Duodenal mucosa (tissue), 2 donors: ENCODE results near the gene CACNB4.

Source experiments
- H3K27ac ChIP-seq: one replicate; pipeline ENCODE4 v1.7.0; 2013; ENCODE audit warnings: low read depth, low read length
- H3K27me3 ChIP-seq, 2 donors: one replicate each; pipeline ENCODE4 v1.7.0; 2013; ENCODE audit warnings: low read length in 2 of 2, control low read depth in 1 of 2; ENCODE audit not compliant: insufficient read depth in 2 of 2, control insufficient read depth in 1 of 2
- H3K36me3 ChIP-seq, 2 donors: one replicate each; pipeline ENCODE4 v1.7.0; 2013; ENCODE audit warnings: low read length in 2 of 2, control low read depth in 1 of 2; ENCODE audit not compliant: insufficient read depth in 2 of 2, control insufficient read depth in 1 of 2
- H3K4me1 ChIP-seq, 2 donors: one replicate each; pipeline ENCODE4 v1.7.0; 2013; ENCODE audit warnings: low read length in 2 of 2, control low read depth in 1 of 2; ENCODE audit not compliant: insufficient read depth in 2 of 2, control insufficient read depth in 1 of 2
- H3K4me3 ChIP-seq, 2 donors: one replicate each; pipeline ENCODE4 v1.7.0; 2013; ENCODE audit warnings: low read length in 2 of 2, low read depth in 1 of 2
- H3K9ac ChIP-seq, 2 donors: one replicate each; pipeline ENCODE4 v1.7.0; 2013; ENCODE audit warnings: low read length in 2 of 2, low read depth in 1 of 2
- H3K9me3 ChIP-seq, 2 donors: one replicate each; pipeline ENCODE4 v1.7.0; 2013; ENCODE audit warnings: low read length in 2 of 2, control low read depth in 1 of 2; ENCODE audit not compliant: control insufficient read depth in 1 of 2

The CACNB4 gene

GRCh38 chr2:151869291-151869690 is 229.6 kb downstream of the CACNB4 start:
- Histone ChIP-seq H3K9me3 (no peaks in the 10 kb centered on the region), H3K9ac (no peak overlapping the region), H3K27ac (no peak overlapping the region), H3K4me1 (no peaks in the 10 kb centered on the region), H3K36me3 (no peaks in the 10 kb centered on the region), H3K27me3 (peaks cover 4% of the 10 kb centered on the region in 2 donors), H3K4me3 (no peak overlapping the region)

DNA sequence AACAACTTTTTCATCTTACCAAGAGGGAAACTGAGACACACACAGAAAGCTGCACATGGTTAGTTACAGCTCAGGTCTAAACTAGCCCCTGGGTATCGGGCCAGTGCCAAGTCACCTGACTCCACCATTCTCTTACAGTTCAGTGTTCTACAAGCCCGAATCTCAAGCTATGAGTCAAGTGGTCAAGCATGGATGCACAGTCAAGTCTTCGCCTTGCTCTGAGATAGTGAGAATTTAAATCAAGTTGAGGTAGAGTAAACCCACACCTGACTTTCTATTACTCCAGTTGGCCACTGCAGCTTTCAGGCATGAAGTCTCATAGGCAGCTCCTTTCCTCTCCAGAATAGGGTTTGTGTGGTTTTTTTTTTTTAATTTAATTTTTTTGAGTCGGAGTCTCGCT is 236.1 kb downstream of the CACNB4 start:
- no peak overlapping the region for H3K4me3 ChIP-seq
- H3K36me3 ChIP-seq, result no peaks in the 10 kb centered on the region
- no peaks in the 10 kb centered on the region for H3K27me3 ChIP-seq
- no peaks in the 10 kb centered on the region for H3K9me3 ChIP-seq
- no peak overlapping the region for H3K27ac ChIP-seq
- no peaks in the 10 kb centered on the region for H3K4me1 ChIP-seq
- H3K9ac ChIP-seq, result no peak overlapping the region

GRCh38 chr2:151861174-151861573 is 237.7 kb downstream of the CACNB4 start:
- Histone ChIP-seq H3K27ac (no peak overlapping the region), H3K9ac (no peak overlapping the region), H3K27me3 (no peaks in the 10 kb centered on the region), H3K36me3 (no peaks in the 10 kb centered on the region), H3K4me1 (no peaks in the 10 kb centered on the region), H3K4me3 (no peak overlapping the region), H3K9me3 (no peaks in the 10 kb centered on the region)

DNA sequence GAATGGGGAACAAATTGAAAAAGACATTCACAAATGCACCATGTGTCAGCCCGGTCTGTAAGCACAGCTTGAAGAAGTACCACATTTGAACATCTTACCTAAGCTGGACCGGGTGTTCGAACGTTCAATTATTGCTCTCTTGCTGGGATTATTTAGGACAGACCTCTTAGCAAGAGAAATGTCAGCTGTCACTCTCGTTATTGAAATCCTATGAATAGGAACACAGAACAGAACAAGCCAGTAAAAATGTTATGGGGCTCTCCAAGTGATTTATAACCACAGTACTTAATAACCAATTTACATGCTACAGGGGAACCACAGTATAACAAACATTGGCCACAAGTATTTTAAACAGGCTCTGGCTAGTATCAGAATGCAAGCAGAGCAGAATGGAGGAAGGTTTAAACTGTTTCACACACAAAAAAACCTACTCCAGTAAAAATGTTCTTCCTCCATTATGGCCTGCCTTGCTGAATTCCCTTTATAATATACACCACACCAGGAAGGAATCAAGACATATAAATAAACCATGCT is 238.2 kb downstream of the CACNB4 start:
- Histone ChIP-seq H3K27ac (no peak overlapping the region), H3K9me3 (no peaks in the 10 kb centered on the region), H3K4me1 (no peaks in the 10 kb centered on the region), H3K9ac (no peak overlapping the region), H3K36me3 (no peaks in the 10 kb centered on the region), H3K27me3 (no peaks in the 10 kb centered on the region), H3K4me3 (no peak overlapping the region)

GRCh38 chr2:151860210-151860609 is 238.6 kb downstream of the CACNB4 start:
- H3K27ac ChIP-seq, result no peak overlapping the region
- no peaks in the 10 kb centered on the region for H3K4me1 ChIP-seq
- H3K9ac ChIP-seq, result no peak overlapping the region
- no peaks in the 10 kb centered on the region for H3K27me3 ChIP-seq
- H3K36me3 ChIP-seq, result no peaks in the 10 kb centered on the region
- no peaks in the 10 kb centered on the region for H3K9me3 ChIP-seq
- H3K4me3 ChIP-seq, result no peak overlapping the region

DNA sequence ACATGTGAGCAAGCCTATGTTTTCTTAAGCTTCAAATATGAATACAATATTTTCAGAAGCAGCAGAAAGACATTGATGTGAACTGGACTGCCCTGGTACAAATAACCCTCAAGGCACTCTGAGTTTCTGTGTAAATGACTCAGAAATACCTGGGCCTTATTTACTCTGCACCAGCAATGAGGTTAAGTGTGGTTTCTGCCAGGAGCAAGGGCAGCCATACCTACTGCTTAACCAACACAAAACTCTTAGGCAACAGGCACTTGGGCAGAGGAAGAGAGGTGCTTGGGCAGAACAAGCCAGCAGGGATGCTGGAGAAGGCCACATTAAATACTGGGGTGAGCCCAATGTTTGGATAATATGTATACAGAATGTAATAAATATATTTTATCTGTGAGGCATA is 241.2 kb downstream of the CACNB4 start:
- H3K4me3 ChIP-seq, result no peak overlapping the region
- H3K36me3 ChIP-seq, result no peaks in the 10 kb centered on the region
- H3K27me3 ChIP-seq, result no peaks in the 10 kb centered on the region
- H3K9ac ChIP-seq, result no peak overlapping the region
- H3K27ac ChIP-seq, result no peak overlapping the region
- H3K4me1 ChIP-seq, result no peaks in the 10 kb centered on the region
- no peaks in the 10 kb centered on the region for H3K9me3 ChIP-seq

DNA sequence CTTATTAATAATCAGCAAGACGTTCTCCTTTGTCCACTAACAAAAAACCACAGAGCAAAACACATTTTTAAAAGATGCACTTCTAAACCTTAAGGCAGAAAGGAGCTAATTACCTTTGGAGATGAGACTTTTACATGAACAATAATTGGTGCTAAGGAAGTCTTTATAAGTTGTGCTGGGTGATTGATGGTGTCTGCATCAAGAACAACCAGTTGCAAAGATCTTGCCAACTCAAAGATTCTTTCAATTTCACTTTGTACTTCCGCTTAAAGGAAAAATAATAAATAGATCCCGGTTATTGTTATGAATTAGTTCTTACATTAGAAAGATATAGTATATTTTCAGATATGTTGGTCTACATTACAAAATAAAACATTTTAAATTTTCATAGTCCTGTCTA is 243.7 kb downstream of the CACNB4 start:
- H3K4me3 ChIP-seq, result no peak overlapping the region
- H3K4me1 ChIP-seq, result no peaks in the 10 kb centered on the region
- no peaks in the 10 kb centered on the region for H3K9me3 ChIP-seq
- no peaks in the 10 kb centered on the region for H3K27me3 ChIP-seq
- H3K9ac ChIP-seq, result no peak overlapping the region
- H3K27ac ChIP-seq, result no peak overlapping the region
- H3K36me3 ChIP-seq, result no peaks in the 10 kb centered on the region

DNA sequence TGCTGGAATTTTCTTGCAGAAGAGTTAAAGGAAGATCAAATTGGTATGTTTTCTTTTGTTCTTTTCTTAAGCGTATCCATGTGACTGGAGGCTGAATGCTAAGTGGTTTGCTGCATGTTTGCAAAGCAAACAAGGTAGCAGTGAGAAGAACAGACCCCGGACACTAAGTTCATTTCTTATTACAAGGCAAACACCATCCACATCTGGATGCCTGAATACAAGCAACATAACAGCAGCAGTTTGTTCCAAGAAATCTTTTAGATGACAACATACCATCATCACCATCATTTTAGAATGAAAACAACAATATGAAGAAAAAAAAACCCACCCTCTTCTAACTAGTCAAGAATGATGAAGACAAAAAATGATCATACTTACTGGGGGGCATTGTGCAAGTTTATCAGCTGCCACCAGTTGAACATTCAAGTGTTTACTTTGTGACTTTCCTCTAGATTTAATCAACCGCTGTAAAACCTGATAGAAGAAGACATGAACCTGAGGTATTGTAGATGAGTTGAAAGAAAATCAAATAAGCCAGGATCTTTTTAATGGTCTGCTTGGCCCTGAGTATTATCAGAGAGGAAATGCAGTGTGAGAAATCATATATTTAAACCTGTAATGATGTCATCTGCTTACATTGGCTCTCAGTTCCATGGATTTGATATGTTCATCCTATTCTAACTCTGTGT is 245.6 kb downstream of the CACNB4 start:
- no peaks in the 10 kb centered on the region for H3K9me3 ChIP-seq
- no peaks in the 10 kb centered on the region for H3K27me3 ChIP-seq
- no peaks in the 10 kb centered on the region for H3K36me3 ChIP-seq
- H3K27ac ChIP-seq, result no peak overlapping the region
- H3K4me1 ChIP-seq, result no peaks in the 10 kb centered on the region
- no peak overlapping the region for H3K9ac ChIP-seq
- no peak overlapping the region for H3K4me3 ChIP-seq

- Histone ChIP-seq H3K27ac (no peak overlapping the region), H3K4me3 (no peak overlapping the region), H3K4me1 (no peaks in the 10 kb centered on the region), H3K9me3 (no peaks in the 10 kb centered on the region), H3K36me3 (no peaks in the 10 kb centered on the region), H3K9ac (no peak overlapping the region), H3K27me3 (no peaks in the 10 kb centered on the region)
Observed at GRCh38 chr2:151852260-151853069, 246.4 kb downstream of the CACNB4 start.

- Histone ChIP-seq H3K4me1 (no peaks in the 10 kb centered on the region), H3K9me3 (no peaks in the 10 kb centered on the region), H3K4me3 (no peak overlapping the region), H3K27me3 (no peaks in the 10 kb centered on the region), H3K9ac (no peak overlapping the region), H3K27ac (no peak overlapping the region), H3K36me3 (no peaks in the 10 kb centered on the region)
Observed at GRCh38 chr2:151851761-151852160, 247.1 kb downstream of the CACNB4 start.
